NOMO-1 treated with dmso at 0.1 percent for 144 hours (cell line): ENCODE measurements around the gene COG7.

Experiments
- DNase-seq: peaks from one replicate; lab custom pipeline; 2025; ENCODE audit not compliant: unreplicated experiment; lab: John Stamatoyannopoulos, UW

The COG7 gene

DNA sequence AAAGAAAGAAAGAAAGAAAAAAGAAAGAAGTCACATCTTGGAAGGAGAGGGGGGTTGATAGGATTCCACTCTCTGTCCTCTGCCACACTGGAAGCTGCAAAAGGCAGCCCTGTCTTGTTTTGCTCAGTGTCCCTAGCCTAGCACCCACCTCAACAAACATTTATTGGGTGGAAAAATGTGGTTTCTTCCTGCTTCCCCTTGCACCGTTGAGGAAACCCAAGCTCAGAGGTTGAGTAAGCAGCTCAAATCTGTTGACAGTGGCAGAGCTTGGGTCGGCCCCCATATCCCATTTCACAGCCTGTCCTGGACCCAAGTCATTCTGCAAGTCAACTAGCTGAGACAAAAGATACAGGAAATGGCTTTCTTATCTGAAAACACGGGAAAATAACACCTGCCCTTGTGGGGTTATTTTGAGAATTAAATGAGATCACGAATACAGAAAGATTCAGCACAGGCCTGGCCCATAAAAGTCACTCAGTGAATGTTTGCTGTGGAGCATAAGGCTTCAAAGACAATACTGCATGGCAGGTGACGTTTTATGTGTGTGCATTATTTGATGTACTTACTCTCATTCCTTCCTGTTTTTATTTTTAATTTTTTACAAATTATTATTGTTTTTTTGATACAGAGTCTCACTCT, 87.3 kb downstream of the COG7 start:
- no peak for DNase-seq

DNA sequence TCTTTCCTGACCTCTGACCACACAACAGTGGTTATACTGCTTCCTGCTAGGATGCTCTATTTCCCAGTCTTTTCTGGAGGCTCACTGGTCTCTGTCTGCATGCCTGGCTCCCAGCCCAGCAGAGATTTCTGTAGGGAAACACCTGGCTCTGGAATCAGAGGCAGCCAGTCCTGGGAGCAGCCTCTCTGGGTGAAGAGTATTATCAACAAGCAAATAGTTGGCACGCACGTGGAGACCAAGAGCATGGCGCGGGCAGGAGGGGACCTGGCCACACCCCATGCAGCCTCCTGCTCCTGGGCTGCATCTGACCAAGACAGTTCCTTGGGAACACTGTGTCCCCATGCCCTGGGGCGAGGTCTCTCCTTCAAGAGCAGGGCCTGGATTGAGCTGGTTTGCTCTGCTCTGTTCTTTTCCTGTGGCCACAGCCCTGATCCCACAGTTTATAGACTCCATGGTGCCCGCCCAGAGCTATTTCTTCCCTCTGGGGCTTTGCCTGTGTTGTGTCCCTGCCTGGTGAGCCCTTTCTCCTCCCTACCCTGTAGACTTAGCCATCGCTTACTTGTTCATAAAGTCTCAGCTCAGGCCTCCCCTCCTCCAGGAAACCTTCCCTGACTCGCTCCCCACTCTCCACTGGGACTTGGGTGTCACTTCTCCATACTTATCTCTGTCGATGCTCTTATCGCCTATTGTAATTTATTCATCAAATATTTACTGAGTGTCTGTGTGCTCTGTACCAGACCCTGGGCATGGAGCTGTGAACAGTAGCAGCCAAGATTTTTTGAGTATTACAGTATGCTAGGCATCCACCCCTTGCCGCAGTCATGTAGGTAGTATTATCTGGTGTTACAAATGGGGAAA, 90.3 kb downstream of the COG7 start:
- DNase-seq = no peak

DNA sequence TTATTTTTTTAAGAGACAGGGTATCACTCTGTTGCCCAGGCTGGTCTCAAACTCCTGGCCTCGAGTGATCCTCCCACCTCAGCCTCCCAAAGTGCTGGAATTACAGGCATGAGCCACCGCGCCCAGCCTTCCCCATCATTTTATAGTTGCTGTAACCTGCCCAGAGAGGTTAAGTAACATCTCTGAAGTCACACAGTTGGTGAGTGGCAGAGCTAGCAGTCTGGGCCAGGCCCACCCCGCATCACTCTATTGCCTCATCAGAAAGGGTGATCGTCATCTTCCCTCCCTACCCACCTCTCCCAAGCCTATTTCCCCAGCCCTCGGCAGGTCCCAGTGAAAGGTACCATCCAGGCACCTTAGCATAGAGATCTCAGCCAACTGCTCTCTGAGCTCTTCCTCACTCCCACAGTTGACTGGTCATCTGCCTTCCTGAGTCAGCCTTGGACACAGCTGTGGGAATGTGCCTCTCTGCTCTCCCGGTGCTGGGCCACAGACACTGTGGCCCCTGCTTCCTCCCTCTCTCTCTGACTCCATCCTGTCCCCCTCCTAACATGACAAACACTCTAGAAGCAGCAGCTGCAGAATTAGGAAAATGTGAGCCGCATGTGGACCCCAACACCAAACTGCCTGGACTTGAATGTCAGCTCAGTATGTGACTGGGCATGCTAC, 93.8 kb downstream of the COG7 start:
- no peak for DNase-seq

DNA sequence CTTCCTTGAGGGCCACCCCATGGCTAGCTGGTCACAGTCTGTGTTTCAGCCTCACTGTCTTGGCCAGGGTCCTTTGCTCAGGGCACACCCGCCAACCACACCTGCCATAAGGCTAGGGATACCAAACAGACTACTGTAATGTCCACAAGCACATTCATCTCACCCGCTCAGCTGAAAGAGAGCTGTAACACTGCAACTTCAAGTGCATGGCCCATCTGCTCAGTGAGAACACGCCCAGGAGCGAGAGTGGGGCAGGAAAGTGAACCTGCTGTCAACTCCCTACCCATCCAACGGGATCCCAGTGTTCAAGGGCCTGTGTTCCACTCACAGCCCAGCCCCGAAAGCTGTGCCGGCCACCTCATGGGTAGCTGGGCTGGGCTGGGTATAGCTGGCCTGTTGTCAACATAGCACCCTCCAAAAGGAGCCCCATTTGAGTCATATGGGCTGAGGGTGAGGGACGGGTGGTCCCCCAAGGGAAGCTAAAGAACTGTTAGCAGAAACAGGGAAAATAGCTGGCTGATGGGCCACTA, 95.2 kb downstream of the COG7 start:
- no peak for DNase-seq

DNA sequence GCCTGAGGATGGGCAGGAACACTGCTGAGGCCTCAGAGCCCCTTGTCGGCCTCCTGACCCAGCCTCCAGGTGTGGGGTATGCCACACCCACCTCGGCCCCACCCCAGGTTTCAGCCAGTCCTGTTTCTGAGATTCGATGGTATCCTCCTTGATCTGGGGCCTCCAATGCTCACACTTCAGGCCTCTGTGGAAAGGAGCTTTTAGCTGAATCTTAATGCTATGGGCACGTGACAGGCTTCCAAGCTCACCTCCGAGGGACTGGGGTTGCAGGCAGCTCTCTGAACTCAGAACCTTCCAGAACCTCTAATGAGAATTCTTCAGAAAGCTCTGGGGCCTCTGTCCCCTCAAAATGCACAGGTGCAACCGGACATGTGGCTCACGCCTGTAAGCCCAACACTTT, 96.0 kb downstream of the COG7 start:
- DNase-seq = no peak

DNA sequence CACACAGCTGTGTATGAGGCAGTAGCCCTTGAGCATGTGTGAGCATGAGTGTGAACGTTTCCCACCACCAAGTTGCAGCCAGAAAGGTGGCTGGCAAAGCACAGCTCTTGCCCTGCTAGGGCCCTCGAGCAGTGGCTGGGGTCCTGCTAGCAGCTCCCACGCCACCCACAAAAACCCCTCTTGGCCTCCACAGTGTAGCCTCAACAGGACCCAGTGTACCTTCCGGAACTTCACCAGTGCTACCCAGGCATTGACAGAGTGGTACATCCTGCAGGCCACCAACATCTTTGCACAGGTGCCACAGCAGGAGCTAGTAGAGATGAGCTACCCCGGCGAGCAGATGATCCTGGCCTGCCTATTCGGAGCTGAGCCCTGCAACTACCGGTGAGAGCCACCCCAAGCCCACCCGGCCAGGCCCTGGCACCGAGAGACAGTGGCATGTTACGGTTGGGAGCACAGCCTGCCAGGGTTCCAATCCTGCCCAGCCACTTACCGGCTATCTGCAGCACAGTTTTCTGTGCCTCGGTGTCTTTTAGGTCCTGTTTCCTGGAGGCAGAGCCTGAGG, 97.8 kb downstream of the COG7 start:
- no peak for DNase-seq

DNA sequence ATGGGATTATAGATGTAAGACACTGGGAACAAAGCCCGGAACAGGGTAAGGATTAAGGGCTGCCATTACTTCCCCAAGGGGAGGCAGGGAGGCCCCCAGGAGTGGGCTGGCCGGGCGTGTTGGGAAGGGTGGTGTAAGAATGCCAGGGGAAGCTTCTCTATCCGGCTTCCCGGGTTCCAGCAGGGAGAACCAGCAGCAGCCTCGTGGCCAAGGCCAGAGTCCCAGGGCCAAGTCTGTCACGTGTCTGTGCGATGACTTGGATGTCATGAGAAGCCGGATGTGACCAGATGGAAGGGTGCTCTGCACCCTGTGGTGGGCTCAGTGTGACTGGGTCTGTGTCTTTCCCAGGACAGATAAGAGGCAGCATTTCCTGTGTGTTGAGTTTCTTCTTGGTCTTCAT, 98.7 kb downstream of the COG7 start:
- no peak for DNase-seq

DNA sequence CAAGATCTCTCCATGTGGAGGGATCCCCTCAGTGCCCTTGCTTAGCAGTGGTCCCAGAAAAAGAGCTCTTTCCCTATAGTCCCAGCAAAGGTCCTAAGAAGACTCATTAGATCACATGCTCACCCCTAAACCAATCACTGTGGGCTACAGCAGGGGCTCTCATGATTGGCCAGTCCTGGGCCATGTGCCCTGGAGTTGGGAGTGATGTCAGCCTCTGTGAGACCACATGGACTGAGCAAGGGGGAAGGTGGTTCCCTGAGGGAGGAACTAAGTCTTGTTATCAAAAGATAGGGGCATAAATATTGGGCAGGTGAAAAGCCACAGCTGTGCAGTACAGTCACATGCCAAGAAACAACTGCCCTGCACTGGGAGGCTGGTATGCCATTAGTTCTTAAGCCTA, 99.5 kb downstream of the COG7 start:
- no peak for DNase-seq

DNA sequence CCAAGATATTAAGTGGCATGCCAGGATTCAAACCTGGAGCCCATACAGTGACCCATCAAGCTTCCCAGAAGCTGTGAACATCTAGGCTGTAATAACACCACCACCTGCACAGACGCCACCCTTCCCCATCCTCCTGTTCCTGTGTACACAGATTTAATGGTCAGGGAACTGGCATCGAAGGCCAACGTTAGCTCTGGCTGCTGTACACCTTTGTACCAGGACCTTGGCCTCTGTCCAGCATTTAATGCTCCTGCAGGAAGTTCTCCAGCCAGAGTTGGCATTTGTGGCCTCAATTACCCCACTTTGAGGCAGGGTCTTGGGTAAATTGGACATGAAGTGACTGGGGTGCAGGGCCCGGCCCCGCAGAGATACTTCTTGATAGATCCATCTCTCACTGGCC, 101.6 kb downstream of the COG7 start:
- no peak for DNase-seq

DNA sequence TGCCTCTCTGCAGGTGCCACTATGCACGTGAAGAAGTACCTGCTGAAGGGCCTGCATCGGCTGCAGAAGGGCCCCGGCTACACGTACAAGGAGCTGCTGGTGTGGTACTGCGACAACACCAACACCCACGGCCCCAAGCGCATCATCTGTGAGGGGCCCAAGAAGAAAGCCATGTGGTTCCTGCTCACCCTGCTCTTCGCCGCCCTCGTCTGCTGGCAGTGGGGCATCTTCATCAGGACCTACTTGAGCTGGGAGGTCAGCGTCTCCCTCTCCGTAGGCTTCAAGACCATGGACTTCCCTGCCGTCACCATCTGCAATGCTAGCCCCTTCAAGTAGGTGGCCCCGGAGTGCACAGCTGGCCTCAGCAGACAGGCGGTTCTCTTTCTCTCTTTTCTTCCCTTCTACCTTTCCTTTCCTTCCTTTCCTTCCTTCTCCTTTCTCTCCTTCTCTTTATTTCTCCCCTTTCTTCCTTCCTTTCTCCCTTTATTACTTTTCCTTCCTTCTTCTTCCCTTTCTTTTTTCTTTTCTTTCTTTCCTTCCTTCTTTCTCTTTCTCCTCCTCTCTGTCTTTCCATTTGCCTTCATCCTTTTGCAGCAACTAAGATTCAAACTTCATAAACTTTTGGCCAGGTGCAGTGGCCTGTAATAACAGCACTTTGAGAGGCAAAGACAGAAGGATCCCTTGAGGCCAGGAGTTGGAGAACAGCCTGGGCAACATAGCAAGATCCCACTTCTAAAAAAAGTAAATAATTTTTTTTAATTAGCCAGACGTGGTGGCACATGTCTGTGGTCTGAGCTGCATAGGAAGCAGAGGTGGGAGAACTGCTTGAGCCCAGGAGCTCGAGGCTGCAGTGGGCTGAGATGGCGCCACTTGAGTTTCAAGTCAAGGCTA, 104.2 kb downstream of the COG7 start:
- DNase-seq = no peak

DNA sequence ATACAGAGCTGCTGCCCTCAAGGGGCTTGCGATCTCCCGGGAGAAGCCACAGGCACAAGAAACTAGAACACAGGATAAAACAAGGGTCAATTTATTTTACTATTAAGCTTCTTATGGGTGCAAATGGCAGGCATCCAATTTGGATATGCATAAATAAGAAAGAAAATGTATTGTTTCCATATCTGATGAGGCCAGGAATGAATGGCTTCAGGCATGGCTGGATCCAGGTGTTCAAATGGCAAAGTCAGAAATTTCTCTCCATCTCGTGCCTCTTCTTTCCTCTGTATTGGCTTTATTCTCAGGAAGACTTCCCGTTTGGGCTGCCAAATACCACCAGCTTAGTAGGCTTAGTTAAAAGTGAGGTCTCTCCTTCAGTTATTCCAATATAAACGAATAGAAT, 107.8 kb downstream of the COG7 start:
- no peak for DNase-seq

DNA sequence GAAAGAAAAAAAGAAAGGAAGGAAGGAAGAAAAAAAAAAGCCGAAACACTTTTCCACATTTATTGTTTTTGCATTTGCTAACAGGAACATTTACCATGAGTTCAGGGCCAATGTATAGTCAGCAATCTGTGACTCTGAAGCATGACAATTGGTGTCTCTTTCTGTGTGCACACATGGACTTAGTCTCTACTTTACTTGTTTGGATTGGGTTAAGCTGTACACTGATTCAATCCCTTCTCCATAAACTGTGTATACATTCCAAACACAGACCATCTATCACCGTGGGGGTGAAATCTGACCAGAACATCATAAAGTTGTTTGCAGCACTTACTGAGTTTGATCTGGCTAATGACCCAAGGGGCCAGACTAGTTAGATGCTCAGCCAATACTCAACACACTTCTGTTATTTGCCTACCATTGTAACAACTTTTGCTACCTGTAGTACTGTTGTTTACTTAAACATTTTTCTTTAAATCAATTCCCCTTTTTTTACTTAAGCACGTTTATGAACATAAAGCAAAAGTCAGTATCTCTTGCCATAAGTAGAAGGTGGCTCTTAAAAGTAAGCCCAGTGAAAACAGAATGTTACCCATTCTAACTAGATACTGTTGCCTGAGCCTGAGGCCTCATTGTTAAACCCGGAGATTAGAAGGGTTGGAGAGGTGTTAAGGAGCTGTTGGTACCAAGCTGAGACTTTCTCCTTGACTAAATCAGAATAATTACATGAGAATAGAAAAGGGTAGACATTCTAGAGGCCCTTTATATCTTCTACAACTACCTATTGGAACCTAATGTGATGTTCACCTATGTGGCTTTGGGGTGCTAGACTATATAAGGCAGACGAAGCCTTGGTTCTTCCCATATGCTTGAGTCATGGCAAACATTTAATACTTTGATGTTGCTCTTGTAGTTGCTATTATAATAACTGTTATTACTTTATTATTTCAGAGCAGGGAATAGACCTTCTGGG, 109.1 kb downstream of the COG7 start:
- no peak for DNase-seq

DNA sequence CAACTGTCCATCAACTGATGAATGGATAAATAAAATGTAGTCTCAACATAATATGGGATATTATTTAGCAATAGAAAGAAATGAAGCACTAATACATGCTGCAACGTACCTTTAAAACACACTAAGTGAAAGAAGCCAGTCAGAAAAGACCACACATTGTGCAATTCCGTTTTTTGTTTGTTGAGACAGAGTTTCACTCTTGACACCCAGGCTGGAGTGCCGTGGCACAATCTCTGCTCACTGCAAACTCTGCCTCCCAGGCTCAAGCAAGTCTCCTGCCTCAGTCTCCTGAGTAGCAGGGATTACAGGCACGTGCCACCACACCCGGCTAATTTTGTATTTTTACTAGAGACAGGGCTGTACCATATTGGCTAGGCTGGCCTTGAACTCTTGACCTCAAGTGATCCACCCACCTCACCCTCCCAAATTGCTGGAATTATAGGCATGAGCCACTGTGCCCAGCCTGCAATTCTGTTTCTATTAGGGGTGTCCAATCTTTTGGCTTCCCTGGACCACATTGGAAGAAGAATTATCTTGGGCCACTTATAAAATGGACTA, 110.8 kb downstream of the COG7 start:
- DNase-seq = no peak

DNA sequence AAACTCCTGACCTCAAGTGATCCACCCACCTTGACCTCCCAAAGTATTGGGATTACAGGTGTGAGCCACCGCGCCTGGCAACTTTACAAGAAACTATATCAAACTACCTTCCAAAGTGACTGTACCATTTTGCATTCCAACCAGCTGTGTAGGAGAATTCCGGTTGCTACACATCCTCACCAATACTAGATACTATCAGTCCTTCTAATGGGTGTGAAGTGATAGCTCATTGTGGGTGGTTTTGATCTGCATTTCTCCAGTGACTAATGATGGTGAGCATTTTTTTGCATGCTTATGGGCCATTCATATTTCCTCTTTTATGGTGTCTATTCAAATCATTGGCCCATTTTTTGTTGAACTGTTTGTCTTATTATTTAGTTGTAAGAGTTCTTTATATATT, 113.2 kb downstream of the COG7 start:
- DNase-seq = no peak
